Stimulated activated memory B cell treated with anti-CD40 and anti-IgM and Interleukin-4, amounts not matched to agents 10 μg/mL and 1 μg/mL and 100 μg/mL, for 72 hours (primary cell): ENCODE results near the gene STARD3.

ENCODE experiments used
- ATAC-seq: fragments of 150-1000 bp; cut with Tn5 transposase; 2 replicates; pipeline ENCODE4 v1.10.0; 2021
- H3K27ac Mint-ChIP-seq: one replicate; pipeline ENCODE4 v1.8.0; 2022; ENCODE audit warnings: mild to moderate bottlenecking, mixed read lengths
- H3K27me3 Mint-ChIP-seq: one replicate; pipeline ENCODE4 v1.8.0; 2022; ENCODE audit warnings: mixed read lengths
- H3K36me3 Mint-ChIP-seq: one replicate; pipeline ENCODE4 v1.8.0; 2022; ENCODE audit warnings: mixed read lengths
- H3K4me1 Mint-ChIP-seq: one replicate; pipeline ENCODE4 v1.8.0; 2022; ENCODE audit warnings: mixed read lengths
- H3K4me3 Mint-ChIP-seq: one replicate; pipeline ENCODE4 v1.8.0; 2022; ENCODE audit warnings: mild to moderate bottlenecking, moderate library complexity, mixed read lengths
- H3K9me3 Mint-ChIP-seq: one replicate; pipeline ENCODE4 v1.8.0; 2022; ENCODE audit warnings: mixed read lengths

The STARD3 gene

GRCh38 chr17:39664581-39665561 is 27.9 kb downstream of the STARD3 start, which contains the start of gene TCAP:
TSS of gene TCAP (plus strand) at chr17:39665349. CDS start at chr17:39665360, 11 bp downstream.
- H3K27ac Mint-ChIP-seq, result no peak within 1 kb of the TSS

GRCh38 chr17:39665642-39666224 is 28.8 kb downstream of the STARD3 start:
- no peaks in the 10 kb centered on the region for H3K9me3 Mint-ChIP-seq
- ATAC-seq, result no peak
- H3K27me3 Mint-ChIP-seq, result peaks cover 40% of the 10 kb centered on the region
- peaks cover 14% of the 10 kb centered on the region for H3K36me3 Mint-ChIP-seq
- peaks cover 39% of the 10 kb centered on the region for H3K4me1 Mint-ChIP-seq
- no peak overlapping the region for H3K27ac Mint-ChIP-seq
- peak overlapping the region; percentile 59 for H3K4me3 Mint-ChIP-seq

More at GRCh38 chr17:39664581-39665561, 27.9 kb downstream of the STARD3 start, which contains the start of gene TCAP:
- no peaks in the 10 kb centered on the region for H3K9me3 Mint-ChIP-seq
- peak within 1 kb of the TSS; percentile 59 for H3K4me3 Mint-ChIP-seq
- peaks cover 22% of the 10 kb centered on the region for H3K36me3 Mint-ChIP-seq
- peaks cover 42% of the 10 kb centered on the region for H3K4me1 Mint-ChIP-seq
- ATAC-seq, result no peak
- H3K27me3 Mint-ChIP-seq, result peaks cover 40% of the 10 kb centered on the region

GRCh38 chr17:39666231-39666600 is 29.3 kb downstream of the STARD3 start:
- H3K36me3 Mint-ChIP-seq, result peaks cover 9% of the 10 kb centered on the region
- peak overlapping the region; percentile 59 for H3K4me3 Mint-ChIP-seq
- H3K9me3 Mint-ChIP-seq, result no peaks in the 10 kb centered on the region
- H3K27me3 Mint-ChIP-seq, result peaks cover 40% of the 10 kb centered on the region
- no peak for ATAC-seq
- H3K4me1 Mint-ChIP-seq, result peaks cover 39% of the 10 kb centered on the region
- H3K27ac Mint-ChIP-seq, result no peak overlapping the region

GRCh38 chr17:39666601-39667261 is 29.8 kb downstream of the STARD3 start:
- Mint-ChIP-seq H3K36me3 (peaks cover 4% of the 10 kb centered on the region), H3K9me3 (no peaks in the 10 kb centered on the region), H3K4me1 (peaks cover 42% of the 10 kb centered on the region), H3K27ac (no peak overlapping the region), H3K27me3 (peaks cover 40% of the 10 kb centered on the region), H3K4me3 (peak overlapping the region; percentile 54)
- ATAC-seq, result no peak

GRCh38 chr17:39667262-39667944 is 30.5 kb downstream of the STARD3 start:
- Mint-ChIP-seq H3K36me3 (no peaks in the 10 kb centered on the region), H3K4me3 (peak overlapping the region; percentile 69), H3K9me3 (no peaks in the 10 kb centered on the region), H3K27ac (peak overlapping the region; percentile 73), H3K4me1 (peaks cover 49% of the 10 kb centered on the region), H3K27me3 (peaks cover 40% of the 10 kb centered on the region)
- no peak for ATAC-seq

- peak; percentile 67 for ATAC-seq
- Mint-ChIP-seq H3K27me3 (peaks cover 40% of the 10 kb centered on the region), H3K4me1 (peaks cover 53% of the 10 kb centered on the region), H3K9me3 (no peaks in the 10 kb centered on the region), H3K27ac (peak within 1 kb of the TSS; percentile 73), H3K4me3 (peak within 1 kb of the TSS; percentile 69), H3K36me3 (no peaks in the 10 kb centered on the region)
Observed at GRCh38 chr17:39667945-39668924, 31.3 kb downstream of the STARD3 start, which contains the start of gene PNMT. TSS of gene PNMT (plus strand) at chr17:39668453. CDS start at chr17:39668476, 23 bp downstream.

- peaks cover 65% of the 10 kb centered on the region for H3K4me1 Mint-ChIP-seq
- no peaks in the 10 kb centered on the region for H3K36me3 Mint-ChIP-seq
- H3K9me3 Mint-ChIP-seq, result no peaks in the 10 kb centered on the region
- no peak overlapping the region for H3K4me3 Mint-ChIP-seq
- no peak for ATAC-seq
- no peak overlapping the region for H3K27ac Mint-ChIP-seq
- H3K27me3 Mint-ChIP-seq, result peaks cover 40% of the 10 kb centered on the region
Observed at GRCh38 chr17:39669897-39670735, 33.2 kb downstream of the STARD3 start.

GRCh38 chr17:39670746-39671145 is 33.8 kb downstream of the STARD3 start:
- H3K4me3 Mint-ChIP-seq, result no peak overlapping the region
- H3K36me3 Mint-ChIP-seq, result no peaks in the 10 kb centered on the region
- no peak for ATAC-seq
- no peaks in the 10 kb centered on the region for H3K9me3 Mint-ChIP-seq
- peaks cover 39% of the 10 kb centered on the region for H3K27me3 Mint-ChIP-seq
- H3K27ac Mint-ChIP-seq, result no peak overlapping the region
- H3K4me1 Mint-ChIP-seq, result peaks cover 65% of the 10 kb centered on the region

- peaks cover 70% of the 10 kb centered on the region for H3K4me1 Mint-ChIP-seq
- H3K36me3 Mint-ChIP-seq, result no peaks in the 10 kb centered on the region
- H3K27me3 Mint-ChIP-seq, result peaks cover 28% of the 10 kb centered on the region
- H3K27ac Mint-ChIP-seq, result peak overlapping the region; percentile 76
- ATAC-seq, result no peak
- H3K4me3 Mint-ChIP-seq, result no peak overlapping the region
- no peaks in the 10 kb centered on the region for H3K9me3 Mint-ChIP-seq
Observed at GRCh38 chr17:39671651-39672521, 34.9 kb downstream of the STARD3 start.

GRCh38 chr17:39672522-39673334 is 35.8 kb downstream of the STARD3 start:
- Mint-ChIP-seq H3K4me3 (no peak overlapping the region), H3K4me1 (peaks cover 72% of the 10 kb centered on the region), H3K36me3 (no peaks in the 10 kb centered on the region), H3K9me3 (no peaks in the 10 kb centered on the region), H3K27me3 (peaks cover 19% of the 10 kb centered on the region), H3K27ac (peak overlapping the region; percentile 76)
- ATAC-seq, result no peak

GRCh38 chr17:39673335-39674081 is 36.6 kb downstream of the STARD3 start:
- Mint-ChIP-seq H3K9me3 (no peaks in the 10 kb centered on the region), H3K4me3 (no peak overlapping the region), H3K27ac (peak overlapping the region; percentile 62), H3K36me3 (no peaks in the 10 kb centered on the region), H3K27me3 (peaks cover 11% of the 10 kb centered on the region), H3K4me1 (peaks cover 71% of the 10 kb centered on the region)
- no peak for ATAC-seq
